ENCODE results near the gene PKHD1. TPM values are rescaled to one million over a fixed set of nuclear protein-coding genes. Genes with fewer than 3 reads are reported as not detected.

PKHD1 gene
- total and polyA plus RNA-seq, 2 of the 13 experiments (the other 11 are each of a cell fraction or from before 2014, with no cell fraction given): 0.01 to 0.13 TPM

DNA sequence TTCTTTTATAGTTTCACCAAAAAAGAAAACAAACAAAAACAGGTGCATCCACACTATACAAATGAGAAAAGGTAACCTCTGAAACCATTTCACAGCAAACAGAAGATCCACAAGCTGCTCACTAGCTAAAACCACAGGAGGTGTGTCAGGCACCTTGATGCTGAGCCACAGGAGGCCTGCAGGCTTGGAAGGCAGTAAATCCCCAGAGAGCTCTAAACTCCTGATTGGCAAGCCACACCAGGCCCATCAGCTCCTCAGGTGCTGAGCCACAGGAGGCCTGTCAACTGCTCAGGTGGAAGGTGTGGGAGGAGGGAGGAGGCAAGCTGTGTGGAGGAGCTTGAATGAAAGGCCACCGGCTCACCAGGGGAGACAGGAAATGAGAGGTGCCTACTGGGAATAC lies 273.0 kb downstream of the PKHD1 start:
- intact Hi-C loops (cut with micrococcal nuclease; ENCODE audit: unreplicated experiment): no loop called here
- BruUV-seq (replicated peaks): no TSS peak

More for the DNA sequence above, 273.0 kb downstream of the PKHD1 start:
- no peaks in the 10 kb centered on the region for H3K36me3 ChIP-seq (replicated peaks in 1 of 2; ENCODE audit: control insufficient read depth in 1 of 2, insufficient read depth in 2 of 2, low read length in 2 of 2)
- no peak for ATAC-seq
- H3K27me3 ChIP-seq (ENCODE audit: control insufficient read depth in 1 of 2, insufficient read depth in 2 of 2, low read length in 2 of 2): no peaks in the 10 kb centered on the region
- no peak overlapping the region for H3K27ac ChIP-seq (ENCODE audit: extremely low read length, insufficient read depth, low read length)
- H3K4me3 ChIP-seq (replicated peaks in 1 of 3; ENCODE audit: insufficient read depth in 1 of 3, low read depth in 2 of 3, low read length in 3 of 3): no peak overlapping the region
- WGBS (ENCODE audit: low lambda C conversion rate): 32% methylated on average over 1 of the region's 1 CpG
- H3K79me2 ChIP-seq (ENCODE audit: insufficient read depth, low read length): no peaks in the 10 kb centered on the region
- no peak for DNase-seq (ENCODE audit: low spot score)
- no peaks in the 10 kb centered on the region for H4K20me1 ChIP-seq (ENCODE audit: insufficient read depth, low read length)
- H2AFZ ChIP-seq (ENCODE audit: low read length): no peak overlapping the region
- in situ Hi-C loops (cut with HindIII; ENCODE audit: extremely low pct_ligation_motif_present, low pct_unique_long_range_greater_than_20kb): no loop called here
- H3K9me3 ChIP-seq (ENCODE audit: low read length): no peaks in the 10 kb centered on the region
- no peak for TF ChIP-seq SOX6 (IDR thresholded peaks at IDR 0.05)
- TF ChIP-seq SOX6 (CRISPR knock-in tag; IDR thresholded peaks at IDR 0.05): no peak
- TF ChIP-seq, protein P1, sequence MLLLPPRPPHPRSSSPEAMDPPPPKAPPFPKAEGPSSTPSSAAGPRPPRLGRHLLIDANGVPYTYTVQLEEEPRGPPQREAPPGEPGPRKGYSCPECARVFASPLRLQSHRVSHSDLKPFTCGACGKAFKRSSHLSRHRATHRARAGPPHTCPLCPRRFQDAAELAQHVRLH (CRISPR knock-in tag; IDR thresholded peaks at IDR 0.05; ENCODE audit: borderline replicate concordance, low read depth): no peak
- TF ChIP-seq, protein P2, sequence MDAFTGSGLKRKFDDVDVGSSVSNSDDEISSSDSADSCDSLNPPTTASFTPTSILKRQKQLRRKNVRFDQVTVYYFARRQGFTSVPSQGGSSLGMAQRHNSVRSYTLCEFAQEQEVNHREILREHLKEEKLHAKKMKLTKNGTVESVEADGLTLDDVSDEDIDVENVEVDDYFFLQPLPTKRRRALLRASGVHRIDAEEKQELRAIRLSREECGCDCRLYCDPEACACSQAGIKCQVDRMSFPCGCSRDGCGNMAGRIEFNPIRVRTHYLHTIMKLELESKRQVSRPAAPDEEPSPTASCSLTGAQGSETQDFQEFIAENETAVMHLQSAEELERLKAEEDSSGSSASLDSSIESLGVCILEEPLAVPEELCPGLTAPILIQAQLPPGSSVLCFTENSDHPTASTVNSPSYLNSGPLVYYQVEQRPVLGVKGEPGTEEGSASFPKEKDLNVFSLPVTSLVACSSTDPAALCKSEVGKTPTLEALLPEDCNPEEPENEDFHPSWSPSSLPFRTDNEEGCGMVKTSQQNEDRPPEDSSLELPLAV (CRISPR knock-in tag; conservative IDR thresholded peaks at IDR 0.05; ENCODE audit: low read depth): no peak
- TF ChIP-seq, protein P3, sequence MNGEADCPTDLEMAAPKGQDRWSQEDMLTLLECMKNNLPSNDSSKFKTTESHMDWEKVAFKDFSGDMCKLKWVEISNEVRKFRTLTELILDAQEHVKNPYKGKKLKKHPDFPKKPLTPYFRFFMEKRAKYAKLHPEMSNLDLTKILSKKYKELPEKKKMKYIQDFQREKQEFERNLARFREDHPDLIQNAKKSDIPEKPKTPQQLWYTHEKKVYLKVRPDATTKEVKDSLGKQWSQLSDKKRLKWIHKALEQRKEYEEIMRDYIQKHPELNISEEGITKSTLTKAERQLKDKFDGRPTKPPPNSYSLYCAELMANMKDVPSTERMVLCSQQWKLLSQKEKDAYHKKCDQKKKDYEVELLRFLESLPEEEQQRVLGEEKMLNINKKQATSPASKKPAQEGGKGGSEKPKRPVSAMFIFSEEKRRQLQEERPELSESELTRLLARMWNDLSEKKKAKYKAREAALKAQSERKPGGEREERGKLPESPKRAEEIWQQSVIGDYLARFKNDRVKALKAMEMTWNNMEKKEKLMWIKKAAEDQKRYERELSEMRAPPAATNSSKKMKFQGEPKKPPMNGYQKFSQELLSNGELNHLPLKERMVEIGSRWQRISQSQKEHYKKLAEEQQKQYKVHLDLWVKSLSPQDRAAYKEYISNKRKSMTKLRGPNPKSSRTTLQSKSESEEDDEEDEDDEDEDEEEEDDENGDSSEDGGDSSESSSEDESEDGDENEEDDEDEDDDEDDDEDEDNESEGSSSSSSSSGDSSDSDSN (CRISPR knock-in tag; IDR thresholded peaks at IDR 0.05): no peak
- TF ChIP-seq ZNF333 (CRISPR knock-in tag; IDR thresholded peaks at IDR 0.05; ENCODE audit: borderline replicate concordance): no peak
- TF ChIP-seq ZNF234 (CRISPR knock-in tag; conservative IDR thresholded peaks at IDR 0.05): no peak
- ChIA-PET CTCF (ENCODE audit: low intra/inter-chr PET ratio, low total read pairs) (no interaction called here), POLR2A (no interaction called here)
- no peak overlapping the region for H3K4me2 ChIP-seq (ENCODE audit: low read depth, low read length)
- H3K9ac ChIP-seq (ENCODE audit: insufficient read depth, low read depth, low read length): no peak overlapping the region
- FAIRE-seq: no peak
- no peaks in the 10 kb centered on the region for H3K4me1 ChIP-seq (ENCODE audit: insufficient read depth, low read length)

Data from HepG2 (cell line).